HG02973 (cell line): Measurements from ENCODE around the gene ERC2.
A peak's percentile ranks its signal among the peaks of the same experiment; 100 is the strongest.

Source experiments
- ATAC-seq: cut with Tn5 transposase; IDR thresholded peaks from one replicate; pipeline ENCODE4 v1.9.1; 2021; ENCODE audit warnings: moderate library complexity; ENCODE audit not compliant: unreplicated experiment

ERC2 gene

DNA sequence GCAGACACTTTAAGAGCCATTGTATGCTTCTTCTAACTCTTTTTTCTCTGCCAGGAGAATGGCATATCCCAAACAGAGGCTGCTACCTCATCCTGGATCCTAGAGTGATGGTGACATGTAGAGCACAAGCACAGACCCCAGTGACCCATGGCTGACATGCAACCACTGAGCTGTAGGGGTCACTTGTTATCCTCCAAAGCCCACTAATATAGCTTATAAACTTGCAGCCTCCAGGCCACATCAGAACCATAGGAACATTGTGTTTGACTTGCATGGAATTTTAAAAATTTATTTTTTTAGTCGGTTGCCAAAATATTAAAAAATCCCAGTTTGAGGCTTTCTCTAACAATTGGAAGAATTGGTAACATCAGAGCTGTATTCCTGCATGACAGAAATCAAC is 698.2 kb downstream of the ERC2 start:
- no peak for ATAC-seq

DNA sequence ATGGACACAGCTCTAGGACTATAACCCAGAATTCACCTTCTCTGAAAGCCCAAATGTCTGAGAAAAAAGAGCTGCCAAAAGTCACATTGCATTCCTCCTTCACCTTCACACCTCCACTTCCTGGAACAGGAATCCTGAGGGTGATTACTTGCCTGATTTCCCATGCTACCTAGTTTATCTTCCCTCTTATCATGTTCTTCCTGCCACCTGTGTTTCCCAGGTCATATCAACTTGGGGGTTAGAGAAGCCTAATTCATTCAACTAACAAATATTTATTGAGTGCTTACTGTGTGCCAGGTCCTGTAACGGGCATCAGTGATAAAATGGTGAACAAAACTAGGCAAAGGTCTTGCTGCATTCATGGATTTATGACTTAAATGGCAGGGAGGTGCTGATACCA is 701.5 kb downstream of the ERC2 start:
- ATAC-seq: no peak

DNA sequence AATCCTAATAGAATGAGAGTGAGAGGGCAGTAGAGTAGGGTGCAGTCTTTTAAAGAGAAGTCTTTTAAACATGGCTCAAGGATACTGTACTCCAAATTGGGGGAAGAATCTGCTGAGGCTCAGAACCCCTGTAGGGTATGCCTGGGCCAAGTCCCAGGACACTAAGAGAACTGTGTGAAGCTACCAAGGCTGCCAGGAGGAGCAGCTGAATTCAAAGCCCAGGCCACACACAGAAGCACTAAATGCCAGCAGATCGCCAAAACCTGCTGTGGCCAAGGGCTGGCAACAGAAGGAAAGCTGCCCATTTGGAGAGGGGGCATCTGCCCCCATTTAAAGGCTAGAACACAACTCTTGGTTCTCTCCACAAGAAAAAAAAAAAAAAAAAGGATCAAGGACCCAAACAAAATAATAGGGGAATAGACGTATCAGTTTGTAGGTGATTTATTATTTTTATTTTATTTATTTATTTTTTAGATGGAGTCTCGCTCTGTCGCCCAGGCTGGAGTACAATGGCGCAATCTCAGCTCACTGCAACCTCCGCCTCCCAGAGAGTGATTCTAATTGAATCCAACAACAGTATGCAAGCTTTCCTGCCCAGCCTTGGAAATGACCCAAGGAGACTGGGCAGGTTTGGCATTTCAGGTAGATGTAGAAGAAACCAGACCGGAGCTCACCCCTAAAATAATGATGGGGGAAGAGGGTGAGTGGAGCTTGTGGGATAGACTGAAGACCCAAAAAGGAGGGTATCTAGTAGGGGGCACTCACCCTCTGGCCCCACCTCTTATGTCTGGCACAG is 702.2 kb downstream of the ERC2 start:
- no peak for ATAC-seq

DNA sequence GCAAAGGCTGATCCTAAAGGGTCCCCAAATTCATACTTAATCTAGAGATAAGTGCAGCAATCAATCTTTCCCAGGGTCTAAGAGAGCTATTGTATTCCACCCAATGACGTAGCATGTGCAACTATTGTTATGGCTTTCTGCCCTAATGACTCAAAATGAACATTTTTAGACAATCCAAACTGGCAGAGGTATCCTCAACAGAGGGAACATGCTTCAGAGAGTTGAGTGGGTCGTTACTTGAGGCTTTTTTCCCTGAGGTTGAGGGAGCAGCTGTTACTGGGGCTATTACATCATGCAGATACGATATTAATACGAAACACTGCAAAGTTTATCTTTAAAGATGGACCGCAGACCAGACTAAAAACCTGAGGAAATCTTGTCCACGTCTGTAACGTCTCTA is 702.9 kb downstream of the ERC2 start:
- no peak for ATAC-seq

DNA sequence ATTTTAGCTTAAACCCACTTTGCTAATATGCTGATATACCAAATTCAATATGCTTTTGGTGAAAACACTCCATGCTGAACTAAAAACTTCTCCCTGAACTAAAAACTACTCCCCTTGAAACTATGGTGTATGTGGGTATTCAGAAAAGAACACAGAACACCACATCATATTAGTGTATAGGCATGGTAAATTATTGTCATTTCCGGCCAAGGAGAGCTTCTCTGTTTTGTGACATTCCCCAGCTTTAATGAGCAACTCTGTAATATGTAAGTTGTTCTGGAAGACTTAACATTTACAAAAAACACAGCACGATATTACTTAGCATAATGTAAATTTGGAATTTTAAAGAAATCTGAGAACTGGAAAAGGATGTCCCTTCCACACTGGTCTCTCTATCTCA is 711.3 kb downstream of the ERC2 start:
- ATAC-seq: no peak

DNA sequence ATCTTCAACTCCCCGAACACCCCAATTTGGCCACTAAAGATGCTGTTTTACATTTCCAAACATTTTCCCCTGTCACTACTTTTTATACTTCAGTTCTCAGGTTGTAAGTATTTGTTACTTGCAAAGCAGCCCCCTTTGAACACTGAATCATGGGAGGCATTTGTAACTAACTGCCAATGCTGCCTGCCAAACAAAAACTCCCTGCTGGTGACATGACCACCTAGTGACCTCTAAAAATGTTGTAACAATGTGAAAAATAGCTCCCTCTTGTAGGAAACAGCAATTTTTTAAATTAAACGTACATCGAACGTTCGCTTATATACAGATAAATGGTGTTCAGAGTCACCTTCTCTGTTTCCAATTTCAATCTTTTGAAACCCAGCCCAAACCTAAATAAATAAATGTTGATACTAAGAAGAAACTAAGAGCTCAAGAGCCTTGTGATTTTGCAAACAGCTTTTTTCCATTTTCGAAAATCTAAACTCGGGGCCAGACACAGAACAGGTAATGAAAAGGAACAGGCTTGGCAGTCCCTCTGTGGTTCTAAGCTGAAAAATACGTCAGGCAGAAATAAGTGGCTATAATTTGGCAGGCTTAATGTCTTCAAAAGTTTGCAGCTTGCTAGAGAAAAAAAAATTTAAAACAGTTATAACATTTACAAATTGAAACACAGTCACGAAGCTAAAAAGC is 712.6 kb downstream of the ERC2 start:
- ATAC-seq: no peak

DNA sequence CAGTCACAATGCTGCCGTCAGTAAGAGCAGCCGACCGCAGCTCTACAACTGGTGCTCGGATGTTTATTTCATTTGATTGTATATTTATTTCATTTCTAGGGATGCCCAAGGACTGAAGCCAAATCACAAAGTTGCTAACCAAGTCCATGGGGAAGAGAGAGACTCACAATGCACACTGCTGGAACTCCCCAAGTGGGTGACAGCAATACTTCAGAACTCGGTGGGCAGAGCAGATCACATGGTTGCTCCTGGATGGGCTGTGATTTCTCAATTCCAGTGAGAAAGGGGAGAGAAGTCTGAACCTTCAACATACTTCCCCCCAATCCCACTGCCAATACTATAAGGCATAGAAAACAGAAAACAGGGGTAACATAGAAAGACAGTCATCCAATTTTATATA is 715.4 kb downstream of the ERC2 start:
- ATAC-seq: no peak

DNA sequence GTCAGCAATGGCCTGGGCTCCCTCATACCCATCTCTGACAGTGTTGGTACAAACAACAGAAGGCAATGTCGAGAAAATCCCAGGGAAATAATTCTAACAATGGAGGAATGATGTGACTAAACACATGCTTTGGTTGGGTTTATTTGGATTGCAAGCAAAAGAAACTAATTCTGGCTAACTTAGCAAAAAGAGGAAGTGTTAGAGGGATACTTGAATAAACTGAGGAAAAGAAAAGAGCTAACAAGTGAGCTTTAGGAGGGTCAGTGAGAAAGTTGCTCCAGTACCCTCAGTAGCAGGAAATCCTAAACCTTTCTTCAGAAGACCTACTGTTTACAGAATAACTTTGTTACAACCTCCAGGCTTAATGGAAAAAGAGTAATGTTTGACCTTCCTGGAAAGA is 716.5 kb downstream of the ERC2 start:
- no peak for ATAC-seq

DNA sequence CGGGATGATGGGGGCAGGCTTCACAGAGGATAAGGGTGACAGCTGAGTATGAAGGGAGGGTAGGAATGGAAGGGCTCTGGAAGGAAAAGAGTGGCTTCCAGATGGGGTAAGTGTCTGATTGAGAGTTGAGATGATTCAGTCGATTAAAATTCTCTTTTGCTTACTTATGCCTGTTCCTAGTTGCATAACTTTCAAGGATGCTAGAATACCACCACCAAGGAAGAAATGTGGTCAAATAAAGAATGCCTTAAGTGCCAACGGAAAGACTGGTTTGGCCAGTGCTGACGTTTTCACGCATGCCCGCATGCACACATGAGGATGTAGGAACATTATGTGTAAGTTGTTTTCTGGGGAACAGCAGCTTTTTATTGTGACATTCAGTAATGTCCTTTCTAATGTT is 717.7 kb downstream of the ERC2 start:
- ATAC-seq: no peak

DNA sequence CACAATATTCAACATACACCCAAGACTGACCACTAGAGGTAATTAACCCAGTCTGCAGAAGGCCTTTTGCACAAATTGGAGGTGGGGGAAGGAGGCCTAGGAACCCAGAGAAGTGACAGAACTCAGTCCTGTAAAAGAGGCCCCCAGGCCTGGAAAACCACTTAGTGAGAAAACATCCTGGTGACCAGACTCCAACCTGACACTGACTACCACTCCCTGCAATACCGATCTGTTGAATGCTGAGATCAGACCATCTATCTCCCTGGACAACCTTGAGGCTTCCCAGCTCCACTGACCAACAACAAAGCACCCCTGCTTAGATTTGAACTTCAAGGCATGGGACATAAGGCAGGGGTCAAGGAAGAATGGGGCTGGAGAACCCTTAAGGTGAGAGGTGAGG is 719.2 kb downstream of the ERC2 start:
- no peak for ATAC-seq

DNA sequence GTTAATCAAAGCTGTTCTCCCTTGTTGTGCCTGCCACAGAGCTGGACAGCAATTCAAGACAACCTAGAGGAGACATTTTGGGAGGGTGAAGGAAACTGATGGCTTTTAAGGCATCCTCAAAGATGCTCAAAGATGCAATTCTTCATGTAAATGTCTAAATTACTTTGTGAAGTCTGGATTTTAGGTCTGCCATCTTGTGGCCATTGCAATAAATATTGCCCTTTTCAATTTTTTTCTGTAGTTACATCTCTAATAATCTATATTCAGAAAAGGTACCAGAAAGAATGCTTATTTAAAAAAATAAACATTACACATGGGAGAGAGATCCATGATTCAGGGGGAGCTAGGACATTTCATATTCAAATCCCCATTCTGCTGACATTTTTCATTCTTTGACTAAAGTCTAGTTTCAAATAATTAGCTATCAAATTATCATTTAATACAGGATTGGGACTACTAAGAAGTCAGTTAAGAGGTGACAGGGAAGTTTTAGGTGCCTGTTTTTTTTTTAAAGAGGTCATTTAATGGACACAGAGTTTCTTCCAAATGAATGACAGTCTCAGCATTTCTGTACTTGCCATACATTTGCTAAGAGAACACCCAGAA is 721.4 kb downstream of the ERC2 start:
- ATAC-seq: no peak

DNA sequence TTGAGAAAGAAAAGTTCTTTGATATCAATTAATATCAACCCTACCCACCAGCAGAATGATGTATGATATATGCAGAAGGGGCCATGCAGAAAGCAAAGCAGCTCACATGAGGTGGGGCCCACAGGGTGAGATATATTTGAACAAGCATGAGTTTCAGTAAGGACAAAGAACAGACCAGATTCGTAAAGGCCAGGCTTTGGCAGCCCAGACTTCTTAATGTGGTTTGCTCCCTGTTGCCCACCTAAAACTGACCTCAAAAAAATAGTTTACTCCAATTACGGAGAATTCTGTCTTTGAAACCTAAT is 725.5 kb downstream of the ERC2 start:
- ATAC-seq: no peak

DNA sequence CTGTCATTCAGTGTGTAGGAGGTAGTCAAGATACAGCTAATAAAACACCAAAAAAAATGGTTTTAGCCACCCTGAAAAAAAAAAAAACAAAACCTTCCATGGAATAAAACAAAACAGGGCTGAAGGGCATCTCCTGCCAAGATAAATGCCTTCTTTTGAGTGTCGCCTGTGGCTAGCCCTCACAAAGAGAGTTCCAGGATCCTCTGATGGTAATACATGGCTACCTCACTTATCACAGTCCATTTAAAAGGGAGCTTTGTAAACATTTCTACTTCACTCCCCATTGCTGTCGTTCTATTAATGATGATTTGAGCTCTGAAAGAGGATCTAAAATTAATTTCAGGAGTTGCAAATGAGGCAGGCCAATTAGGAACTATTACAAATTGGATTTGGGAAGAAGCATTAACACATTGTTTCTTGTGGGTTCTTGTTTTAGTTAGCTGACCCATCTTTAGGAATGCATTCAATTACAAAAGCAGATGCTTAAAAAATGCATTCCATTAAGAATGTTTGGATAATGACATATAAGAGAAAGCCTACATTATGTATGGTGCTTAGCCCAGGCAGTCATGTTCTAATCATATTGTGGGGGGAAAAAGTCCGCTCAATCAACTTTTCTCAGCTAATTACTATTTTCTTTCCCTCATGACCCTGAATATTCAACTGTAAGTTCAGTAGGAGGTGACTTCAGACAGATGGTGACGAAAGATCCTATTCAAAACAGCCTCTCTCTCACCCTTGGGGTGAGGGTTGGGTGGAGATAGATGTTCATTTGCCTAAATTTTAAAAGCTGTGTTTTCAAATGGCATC is 726.0 kb downstream of the ERC2 start:
- ATAC-seq: no peak

DNA sequence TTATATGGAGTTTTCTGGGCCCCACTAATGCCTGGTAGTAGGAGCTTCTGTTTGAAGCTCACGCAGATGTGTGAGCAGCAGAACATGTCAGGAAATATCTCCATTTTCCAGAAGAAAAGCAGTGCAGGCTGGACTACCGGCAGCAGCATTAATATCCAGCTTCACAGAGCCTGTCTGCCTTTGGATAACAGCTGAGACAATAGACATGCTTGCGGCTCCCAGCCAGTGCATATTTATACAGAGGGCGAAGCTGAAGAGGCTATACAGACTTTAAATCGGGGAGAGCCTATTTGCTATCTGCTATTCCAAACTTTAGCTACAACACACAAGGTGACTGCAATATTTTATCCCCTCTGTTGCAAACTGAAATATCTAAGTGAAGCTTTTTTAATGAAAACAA is 731.1 kb downstream of the ERC2 start:
- no peak for ATAC-seq

DNA sequence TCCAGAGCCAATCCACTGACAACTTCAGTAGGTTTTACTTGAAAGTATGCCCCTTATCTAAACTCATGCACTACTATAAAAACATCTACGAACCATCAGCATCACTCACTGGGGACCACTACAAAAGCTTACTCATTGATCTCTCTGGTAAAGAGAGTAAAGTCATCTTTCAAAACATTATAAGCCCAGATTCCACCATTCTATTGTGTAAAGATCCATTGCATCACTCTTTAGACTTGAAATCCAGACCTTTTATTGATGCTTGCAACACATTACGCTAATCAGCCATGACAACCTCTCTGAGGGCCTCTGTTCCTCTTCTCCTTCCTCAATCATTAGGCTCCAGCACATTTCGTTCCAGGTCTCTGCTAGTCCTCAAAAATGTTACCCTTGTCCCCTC is 732.3 kb downstream of the ERC2 start:
- ATAC-seq: no peak

DNA sequence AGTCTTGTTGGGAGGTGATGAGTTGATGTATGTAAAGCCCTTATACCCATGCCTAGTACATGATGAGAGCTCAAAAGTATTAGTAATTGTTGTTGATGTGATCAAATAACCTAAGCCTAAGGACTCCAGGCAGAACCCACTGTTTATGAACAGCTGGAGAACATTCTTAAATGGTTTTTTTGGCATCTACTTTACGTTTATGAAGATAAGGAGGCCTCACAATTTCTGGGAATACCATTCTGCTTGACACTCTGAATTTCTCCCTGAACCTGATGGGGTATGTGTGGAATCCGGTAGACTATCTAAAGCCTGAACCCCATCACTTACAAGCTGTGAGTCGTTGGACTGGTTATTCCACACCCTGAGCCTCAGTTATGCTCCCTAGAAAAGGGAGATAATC is 736.5 kb downstream of the ERC2 start:
- ATAC-seq: no peak

DNA sequence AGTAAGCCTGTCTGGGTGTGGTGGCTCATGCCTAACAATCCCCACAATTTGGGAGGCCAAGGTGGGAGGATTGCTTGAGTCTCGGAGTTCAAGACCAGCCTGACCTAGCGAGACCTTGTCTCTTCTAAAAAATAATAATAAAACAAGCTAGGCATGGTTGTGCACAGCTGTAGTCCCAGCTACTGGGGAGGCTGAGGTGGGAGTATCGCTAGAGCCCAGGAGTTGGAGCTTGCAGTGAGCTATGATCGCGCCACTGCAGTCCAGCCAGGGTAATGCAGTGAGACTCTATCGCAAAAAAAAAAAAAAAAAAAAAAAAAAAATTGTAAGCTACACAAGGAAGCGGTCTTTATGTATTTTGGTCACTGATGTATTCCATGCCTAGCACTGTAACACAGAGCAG is 738.7 kb downstream of the ERC2 start:
- no peak for ATAC-seq

DNA sequence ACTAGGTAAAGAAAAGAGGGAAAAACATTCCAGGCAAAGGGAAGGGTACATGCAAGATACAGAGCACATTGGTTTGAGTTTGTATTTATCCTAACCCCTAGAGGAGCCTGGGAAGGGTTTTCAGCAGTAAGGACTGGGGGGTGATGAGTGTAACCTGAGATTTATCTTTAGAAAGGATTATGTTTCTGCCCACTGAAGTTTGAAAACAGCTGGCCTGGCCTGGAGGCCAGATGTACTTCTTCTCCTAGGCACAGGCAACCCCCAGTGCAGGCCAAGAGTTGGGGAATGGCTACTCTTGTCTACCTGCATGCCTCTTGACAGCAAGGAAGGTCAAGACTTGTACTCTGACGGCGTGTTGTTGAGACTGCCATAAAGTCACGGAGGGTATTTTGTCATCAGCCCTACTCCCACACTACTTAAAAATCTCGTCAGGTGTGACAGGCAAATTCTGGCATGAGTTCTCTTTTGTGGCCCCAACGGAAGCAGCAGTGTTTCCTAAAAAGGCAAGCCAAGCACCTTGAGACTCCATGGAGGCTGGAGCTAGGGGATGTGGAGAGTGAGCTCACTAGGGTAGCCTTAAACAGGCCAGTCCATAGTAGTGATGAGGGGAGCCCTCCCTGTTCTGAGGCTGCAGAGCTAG is 739.7 kb downstream of the ERC2 start:
- ATAC-seq: no peak

DNA sequence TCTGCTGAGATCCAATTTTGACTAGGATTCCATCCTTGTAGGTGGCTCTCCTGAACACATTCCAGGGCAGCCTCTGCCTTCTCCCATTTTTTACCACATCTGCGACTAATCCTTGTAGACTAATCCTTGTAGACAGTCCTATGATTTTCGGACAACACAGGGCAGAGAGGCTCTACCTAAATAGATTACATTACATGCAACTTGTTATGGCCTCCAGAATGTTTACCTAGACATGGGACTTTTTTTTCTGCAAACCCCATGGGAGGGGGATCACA is 741.8 kb downstream of the ERC2 start:
- no peak for ATAC-seq

DNA sequence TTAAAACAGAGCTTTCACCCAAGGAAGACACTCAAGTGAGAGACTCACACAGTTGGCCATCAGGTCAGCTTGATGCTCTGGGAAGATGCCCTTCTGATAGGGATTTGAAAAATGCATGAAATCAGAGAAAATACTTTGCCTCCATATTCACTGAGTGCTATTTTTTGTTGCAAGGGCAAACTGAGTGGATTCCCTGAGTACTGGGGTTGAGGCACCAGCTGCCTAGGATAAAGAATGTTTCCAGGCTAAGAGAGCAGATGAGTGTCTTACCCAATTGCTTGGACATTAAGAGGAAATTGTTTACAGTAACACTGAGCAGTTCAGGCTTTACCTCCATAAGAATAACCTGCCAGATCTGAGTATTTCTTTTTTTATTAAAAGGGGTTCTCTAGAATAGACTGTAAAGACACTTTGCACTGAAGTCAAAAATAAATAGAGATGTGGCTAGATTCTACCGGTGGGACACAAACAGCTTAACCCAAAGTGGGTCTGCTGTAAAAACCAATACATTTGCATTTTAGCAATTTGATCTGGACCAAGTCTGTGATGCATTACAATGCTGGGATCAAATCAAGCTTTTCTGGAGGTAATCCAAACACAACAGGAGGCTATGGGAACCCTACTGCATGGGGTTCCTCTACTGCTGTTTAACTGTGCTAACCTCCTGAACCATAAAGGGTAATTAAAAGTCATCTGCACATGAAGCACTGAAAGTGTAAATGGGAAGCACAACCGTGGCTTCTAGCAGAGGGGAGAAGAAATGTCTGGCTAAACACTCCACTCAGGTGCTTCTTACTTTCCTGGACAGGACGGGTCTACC is 742.4 kb downstream of the ERC2 start:
- no peak for ATAC-seq

DNA sequence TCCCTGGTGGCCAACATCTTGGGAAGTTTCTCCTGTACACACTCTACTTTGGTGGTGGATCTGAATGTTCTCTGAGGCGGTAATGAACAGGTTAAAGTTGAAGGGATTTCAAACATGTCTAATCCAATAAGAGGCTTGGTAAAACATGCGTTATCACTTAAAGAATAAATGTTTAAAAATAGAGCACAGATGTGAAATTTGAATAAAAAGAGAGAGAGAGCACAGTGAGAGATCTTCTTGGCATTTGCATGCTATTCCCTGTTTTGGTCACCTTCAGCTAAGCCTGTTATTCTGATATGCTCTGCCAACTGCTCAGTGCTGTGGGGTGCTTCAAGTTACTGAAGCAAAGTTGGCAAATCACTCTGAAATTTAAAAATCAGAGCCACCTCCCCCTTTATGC is 743.4 kb downstream of the ERC2 start:
- ATAC-seq: peak; percentile 56
